ENCODE results near the gene RAMP1. TPM values are rescaled to one million over a fixed set of nuclear protein-coding genes. Genes with fewer than 3 reads are reported as not detected.
A peak's percentile ranks its signal among the peaks of the same experiment; 100 is the strongest.

RAMP1 gene
- total RNA-seq, 1 experiment from 2014 or later = 23.4 TPM

DNA sequence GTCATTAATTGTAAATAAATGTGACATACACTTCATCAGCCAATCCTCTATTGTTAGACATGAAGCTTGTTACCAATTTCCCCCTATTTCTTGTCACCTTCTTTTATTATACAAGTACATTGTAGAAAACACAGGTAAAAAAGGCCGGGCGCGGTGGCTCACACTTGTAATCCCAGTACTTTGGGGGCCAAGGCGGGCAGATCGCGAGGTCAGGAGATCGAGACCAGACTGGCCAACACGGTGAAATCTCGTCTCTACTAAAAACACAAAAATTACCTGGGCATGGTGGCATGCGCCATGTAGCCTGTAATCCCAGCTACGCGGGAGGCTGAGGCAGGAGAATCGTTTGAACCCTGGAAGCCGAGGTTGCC, 64.7 kb downstream of the RAMP1 start:
- TF ChIP-seq, protein P1, sequence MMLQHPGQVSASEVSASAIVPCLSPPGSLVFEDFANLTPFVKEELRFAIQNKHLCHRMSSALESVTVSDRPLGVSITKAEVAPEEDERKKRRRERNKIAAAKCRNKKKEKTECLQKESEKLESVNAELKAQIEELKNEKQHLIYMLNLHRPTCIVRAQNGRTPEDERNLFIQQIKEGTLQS (IDR thresholded peaks at IDR 0.05) = no peak
- TF ChIP-seq FOSL1 (IDR thresholded peaks at IDR 0.05; ENCODE audit: low read depth) (no peak), YY1 (IDR thresholded peaks at IDR 0.05; ENCODE audit: extremely low read depth, insufficient replicate concordance, low read depth, low read length) (no peak), REST (IDR thresholded peaks at IDR 0.05; ENCODE audit: low read depth) (no peak), ELF1 (IDR thresholded peaks at IDR 0.05; ENCODE audit: borderline replicate concordance, low read depth) (no peak), SP1 (IDR thresholded peaks at IDR 0.05; ENCODE audit: low read depth) (no peak), ZFX (IDR thresholded peaks at IDR 0.05) (no peak), ZBTB33 (IDR thresholded peaks at IDR 0.05; ENCODE audit: extremely low read depth, insufficient replicate concordance, low read length) (no peak), POLR2AphosphoS5 (IDR thresholded peaks at IDR 0.05; ENCODE audit: low read depth, low read length) (no peak), CBX3 (IDR thresholded peaks at IDR 0.05; ENCODE audit: low read depth) (no peak), EZH2 (IDR thresholded peaks at IDR 0.05) (no peak), JUND (IDR thresholded peaks at IDR 0.05) (no peak), EGR1 (IDR thresholded peaks at IDR 0.05; ENCODE audit: low read depth) (no peak), SIN3A (IDR thresholded peaks at IDR 0.05; ENCODE audit: low read depth) (no peak), POLR2A (IDR thresholded peaks at IDR 0.05; ENCODE audit: borderline replicate concordance, extremely low read depth, insufficient read depth, insufficient read length) (no peak), SRF (IDR thresholded peaks at IDR 0.05; ENCODE audit: low read depth) (no peak), TCF7L2 (IDR thresholded peaks at IDR 0.05; ENCODE audit: borderline replicate concordance, extremely low read depth, insufficient read depth, insufficient read length) (no peak), ZNF274 (IDR thresholded peaks at IDR 0.05; ENCODE audit: low read depth, low read length) (no peak)
- TF ChIP-seq, protein P2, sequence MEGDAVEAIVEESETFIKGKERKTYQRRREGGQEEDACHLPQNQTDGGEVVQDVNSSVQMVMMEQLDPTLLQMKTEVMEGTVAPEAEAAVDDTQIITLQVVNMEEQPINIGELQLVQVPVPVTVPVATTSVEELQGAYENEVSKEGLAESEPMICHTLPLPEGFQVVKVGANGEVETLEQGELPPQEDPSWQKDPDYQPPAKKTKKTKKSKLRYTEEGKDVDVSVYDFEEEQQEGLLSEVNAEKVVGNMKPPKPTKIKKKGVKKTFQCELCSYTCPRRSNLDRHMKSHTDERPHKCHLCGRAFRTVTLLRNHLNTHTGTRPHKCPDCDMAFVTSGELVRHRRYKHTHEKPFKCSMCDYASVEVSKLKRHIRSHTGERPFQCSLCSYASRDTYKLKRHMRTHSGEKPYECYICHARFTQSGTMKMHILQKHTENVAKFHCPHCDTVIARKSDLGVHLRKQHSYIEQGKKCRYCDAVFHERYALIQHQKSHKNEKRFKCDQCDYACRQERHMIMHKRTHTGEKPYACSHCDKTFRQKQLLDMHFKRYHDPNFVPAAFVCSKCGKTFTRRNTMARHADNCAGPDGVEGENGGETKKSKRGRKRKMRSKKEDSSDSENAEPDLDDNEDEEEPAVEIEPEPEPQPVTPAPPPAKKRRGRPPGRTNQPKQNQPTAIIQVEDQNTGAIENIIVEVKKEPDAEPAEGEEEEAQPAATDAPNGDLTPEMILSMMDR (IDR thresholded peaks at IDR 0.05 in 2 of 3, conservative IDR thresholded peaks at IDR 0.05 in 1 of 3; ENCODE audit: borderline replicate concordance in 1 of 3, insufficient read depth in 1 of 3, low read depth in 2 of 3, low read length in 2 of 3) = no peak
- TF ChIP-seq, protein P3, sequence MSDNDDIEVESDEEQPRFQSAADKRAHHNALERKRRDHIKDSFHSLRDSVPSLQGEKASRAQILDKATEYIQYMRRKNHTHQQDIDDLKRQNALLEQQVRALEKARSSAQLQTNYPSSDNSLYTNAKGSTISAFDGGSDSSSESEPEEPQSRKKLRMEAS (IDR thresholded peaks at IDR 0.05) = no peak

More for the DNA sequence above, 64.7 kb downstream of the RAMP1 start:
- no TSS peak for BruUV-seq (replicated peaks)
- Histone ChIP-seq H3K36me3 (ENCODE audit: control insufficient read depth in 1 of 2, insufficient read depth in 2 of 2, low read length in 2 of 2) (no peaks in the 10 kb centered on the region), H3K4me1 (ENCODE audit: control insufficient read depth in 1 of 2, insufficient read depth in 2 of 2, low read length in 2 of 2) (peaks cover 13 to 23% of the 10 kb centered on the region in 2 experiments), H3K27me3 (ENCODE audit: insufficient read depth, low read length) (no peaks in the 10 kb centered on the region), H3K4me3 (replicated peaks in 1 of 2; ENCODE audit: low read depth in 1 of 2, low read length in 2 of 2) (no peak overlapping the region), H3K27ac (ENCODE audit: low read depth, low read length) (no peak overlapping the region), H4K20me1 (ENCODE audit: insufficient read depth) (no peaks in the 10 kb centered on the region), H2AFZ (ENCODE audit: low read depth, low read length, poor library complexity, severe bottlenecking) (peak overlapping the region; percentile 92), H3K4me2 (ENCODE audit: low read length) (peak overlapping the region; percentile 72; the same call in 1 of the 2 replicates), H3K9me2 (ENCODE audit: insufficient read depth) (no peaks in the 10 kb centered on the region), H3K9me3 (ENCODE audit: control insufficient read depth in 1 of 2, insufficient read depth in 1 of 2, low read depth in 1 of 2, low read length in 2 of 2) (peaks cover 4% of the 10 kb centered on the region in 2 experiments; a peak in 1 of 4 replicates), H3K9ac (ENCODE audit: low read length) (no peak overlapping the region), H3K79me2 (ENCODE audit: insufficient read depth, low read length) (no peaks in the 10 kb centered on the region)
- RAD21 ChIA-PET (ENCODE audit: low non-redundant PET in 1 of 2, low total read pairs in 2 of 2, uncharacterized antibody in 2 of 2, unreplicated experiment in 2 of 2) = no interaction called here
- intact Hi-C loops (cut with micrococcal nuclease) = loop anchor here (5.0 kb wide), 2 partner anchors 62 to 338 kb away; no protein-coding TSS in a partner anchor
- CTCF ChIA-PET = interaction anchor here (1.2 to 1.7 kb wide), 3 partner anchors 11 to 62 kb away, joined by 3 to 7 read pairs (median 3); no protein-coding TSS in a partner anchor
- no peak for DNase-seq (ENCODE audit: low read depth, low spot score)
- POLR2A ChIA-PET = no interaction called here
- no peak for ATAC-seq
